BJ (cell line): ENCODE data around the gene SCAMP1. TPM values are rescaled to one million over a fixed set of nuclear protein-coding genes. Genes with fewer than 3 reads are reported as not detected.

ENCODE experiments used
- CTCF ChIA-PET: fragments of 350-600 bp; formaldehyde crosslinking; extraction: SDS; loops from one replicate; lab custom pipeline; 2021; ENCODE audit warnings: antibody characterized with exemption, inconsistent platforms; lab: Yijun Ruan, JAX
- POLR2A ChIA-PET: fragments of 300-600 bp; sonication (Branson Sonifier 250); formaldehyde crosslinking; extraction: SDS; loops from one replicate; lab custom pipeline; 2021; ENCODE audit warnings: antibody characterized with exemption; lab: Charles Lee
- DNase-seq: peaks from one replicate; pipeline ENCODE4 v3.0.0-alpha.2; 2011; ENCODE audit warnings: low read depth
- H3K27me3 ChIP-seq: 2 replicates; pipeline ENCODE4 v1.6.0; 2011; ENCODE audit warnings: low read length; ENCODE audit not compliant: control insufficient read depth, insufficient read depth
- H3K36me3 ChIP-seq: 2 replicates; pipeline ENCODE4 v1.5.1; 2011; ENCODE audit warnings: low read length; ENCODE audit not compliant: control insufficient read depth, insufficient read depth
- H3K4me3 ChIP-seq: 2 replicates; pipeline ENCODE4 v1.5.1; 2011; ENCODE audit warnings: low read depth, mild to moderate bottlenecking, control low read depth, low read length
- polyA plus RNA-seq: library from polyadenylated mRNA; depleted of rRNA; stranded (reverse); fragments of >200 nt; gene quantifications from 2 replicates; pipeline ENCODE4 v1.2.3, GENCODE V29; 2011
- TF ChIP-seq, protein P1 (sequence below): IDR thresholded peaks from 2 replicates; pipeline ENCODE4 v1.5.1; 2011; ENCODE audit warnings: low read depth, mild to moderate bottlenecking, control low read depth, inconsistent platforms, low read length, moderate library complexity; ENCODE audit not compliant: insufficient read depth

The SCAMP1 gene
- polyA plus RNA-seq, 1 experiment: 26.6 TPM

DNA sequence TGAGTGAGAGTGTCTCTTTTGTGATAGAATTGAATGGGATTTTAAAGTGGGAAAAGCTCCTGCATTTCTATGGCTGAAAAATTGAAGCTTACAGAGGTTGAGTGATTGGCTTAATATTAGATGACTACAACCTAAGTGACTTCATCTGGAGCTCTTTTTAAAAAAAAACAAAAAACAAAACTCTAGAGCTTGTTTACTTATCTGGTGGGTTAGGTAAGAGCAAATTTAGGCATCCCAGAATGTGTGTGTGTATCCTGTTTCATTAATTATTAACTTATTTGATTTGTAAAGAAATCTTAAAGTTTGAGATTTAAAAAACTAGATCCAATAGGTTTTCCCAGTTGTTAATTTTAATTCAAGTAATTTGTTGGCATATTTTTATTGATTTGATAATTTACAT is 60.1 kb downstream of the SCAMP1 start:
- H3K36me3 ChIP-seq: no peaks in the 10 kb centered on the region
- no peak overlapping the region for H3K4me3 ChIP-seq
- TF ChIP-seq, protein P1, sequence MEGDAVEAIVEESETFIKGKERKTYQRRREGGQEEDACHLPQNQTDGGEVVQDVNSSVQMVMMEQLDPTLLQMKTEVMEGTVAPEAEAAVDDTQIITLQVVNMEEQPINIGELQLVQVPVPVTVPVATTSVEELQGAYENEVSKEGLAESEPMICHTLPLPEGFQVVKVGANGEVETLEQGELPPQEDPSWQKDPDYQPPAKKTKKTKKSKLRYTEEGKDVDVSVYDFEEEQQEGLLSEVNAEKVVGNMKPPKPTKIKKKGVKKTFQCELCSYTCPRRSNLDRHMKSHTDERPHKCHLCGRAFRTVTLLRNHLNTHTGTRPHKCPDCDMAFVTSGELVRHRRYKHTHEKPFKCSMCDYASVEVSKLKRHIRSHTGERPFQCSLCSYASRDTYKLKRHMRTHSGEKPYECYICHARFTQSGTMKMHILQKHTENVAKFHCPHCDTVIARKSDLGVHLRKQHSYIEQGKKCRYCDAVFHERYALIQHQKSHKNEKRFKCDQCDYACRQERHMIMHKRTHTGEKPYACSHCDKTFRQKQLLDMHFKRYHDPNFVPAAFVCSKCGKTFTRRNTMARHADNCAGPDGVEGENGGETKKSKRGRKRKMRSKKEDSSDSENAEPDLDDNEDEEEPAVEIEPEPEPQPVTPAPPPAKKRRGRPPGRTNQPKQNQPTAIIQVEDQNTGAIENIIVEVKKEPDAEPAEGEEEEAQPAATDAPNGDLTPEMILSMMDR: no peak
- DNase-seq: no peak
- POLR2A ChIA-PET: no interaction called here
- CTCF ChIA-PET: interaction anchor here (0.7 kb wide), 1 partner anchor 60 kb away, joined by 3 read pairs; the partner anchor contains the start of gene SCAMP1
- no peaks in the 10 kb centered on the region for H3K27me3 ChIP-seq

GRCh38 chr5:78424665-78425064 is 64.2 kb downstream of the SCAMP1 start:
- TF ChIP-seq, protein P1: no peak
- DNase-seq: no peak
- Histone ChIP-seq H3K4me3 (no peak overlapping the region), H3K36me3 (peaks cover 1% of the 10 kb centered on the region; the same call in 1 of the 2 replicates), H3K27me3 (no peaks in the 10 kb centered on the region)
- POLR2A ChIA-PET: no interaction called here
- CTCF ChIA-PET: no interaction called here

- no peak overlapping the region for H3K4me3 ChIP-seq
- CTCF ChIA-PET: interaction anchor here (0.6 kb wide), 1 partner anchor 200 kb away, joined by 5 read pairs; no protein-coding TSS in a partner anchor
- peaks cover 1% of the 10 kb centered on the region; the same call in 1 of the 2 replicates for H3K36me3 ChIP-seq
- DNase-seq: no peak
- no peaks in the 10 kb centered on the region for H3K27me3 ChIP-seq
- TF ChIP-seq, protein P1: no peak
- POLR2A ChIA-PET: no interaction called here
Measured at GRCh38 chr5:78429332-78429980, 69.0 kb downstream of the SCAMP1 start.

- peaks cover 1% of the 10 kb centered on the region; the same call in 1 of the 2 replicates for H3K36me3 ChIP-seq
- no peak for DNase-seq
- H3K4me3 ChIP-seq: no peak overlapping the region
- ChIA-PET CTCF (no interaction called here), POLR2A (no interaction called here)
- TF ChIP-seq, protein P1: no peak
- no peaks in the 10 kb centered on the region for H3K27me3 ChIP-seq
Measured at GRCh38 chr5:78430866-78431265, 70.4 kb downstream of the SCAMP1 start.

DNA sequence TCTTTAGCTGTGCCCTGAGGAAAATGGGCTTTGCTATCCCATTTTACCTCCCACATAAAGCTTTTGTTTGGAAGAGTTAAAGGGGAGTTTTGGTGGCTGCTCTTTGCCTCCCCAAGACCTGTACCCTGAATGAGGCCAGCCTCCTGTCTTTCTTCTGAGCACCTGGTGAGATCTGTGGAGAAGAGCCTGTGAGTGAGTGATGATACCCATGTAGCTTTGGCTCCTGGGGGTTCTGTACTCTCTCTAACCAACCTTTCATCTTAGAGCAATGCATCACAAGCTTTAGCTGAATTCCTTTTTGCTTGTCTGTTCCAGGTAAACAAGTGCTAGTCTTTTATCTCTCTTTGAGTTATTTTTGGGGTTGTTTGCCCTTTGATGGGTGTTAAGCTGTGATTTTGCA is 73.6 kb downstream of the SCAMP1 start:
- Histone ChIP-seq H3K4me3 (no peak overlapping the region), H3K27me3 (no peaks in the 10 kb centered on the region), H3K36me3 (no peaks in the 10 kb centered on the region)
- DNase-seq: no peak
- TF ChIP-seq, protein P1: no peak
- POLR2A ChIA-PET: no interaction called here
- CTCF ChIA-PET: no interaction called here
